H1 (cell line): ENCODE results near the gene TNFRSF8. TPM values are rescaled to one million over a fixed set of nuclear protein-coding genes. Genes with fewer than 3 reads are reported as not detected.

ENCODE experiments used
- CTCF ChIA-PET: fragments of 300-600 bp; sonication (Branson Sonifier 250); formaldehyde crosslinking; loops from one replicate; lab custom pipeline; 2021; ENCODE audit not compliant: partially characterized antibody; lab: Charles Lee
- POLR2A ChIA-PET: fragments of 300-600 bp; sonication (Branson Sonifier 250); formaldehyde crosslinking; loops from one replicate; lab custom pipeline; 2021; ENCODE audit warnings: inconsistent platforms; ENCODE audit not compliant: partially characterized antibody; lab: Charles Lee
- DNase-seq, 2 experiments: peaks; one replicate each; pipeline versions ENCODE4 v3.0.0 to v3.0.0-alpha.2; 2010 to 2022; ENCODE audit warnings: low spot score in 2 of 2, low read depth in 1 of 2, mixed read lengths in 1 of 2
- FAIRE-seq: peaks from 2 replicates; lab custom pipeline; 2011; peaks lifted over from hg19 to GRCh38; lab: Jason Lieb, UNC
- H2AFZ ChIP-seq: 2 replicates; pipeline ENCODE4 v1.8.1; 2012; ENCODE audit warnings: low read length, inconsistent platforms
- H2AK5ac ChIP-seq: 2 replicates; pipeline ENCODE4 v1.6.1; 2013; ENCODE audit warnings: low read depth, low read length
- H2BK120ac ChIP-seq: replicated peaks from 2 replicates; pipeline ENCODE3; 2013; ENCODE audit warnings: low read depth, low read length, inconsistent platforms
- H2BK12ac ChIP-seq: 2 replicates; pipeline ENCODE4 v1.6.1; 2013; ENCODE audit warnings: low read depth, low read length
- H2BK15ac ChIP-seq: 2 replicates; pipeline ENCODE4 v1.6.1; 2013; ENCODE audit warnings: low read length
- H2BK20ac ChIP-seq: 2 replicates; pipeline ENCODE4 v1.6.1; 2013; ENCODE audit warnings: low read length
- H2BK5ac ChIP-seq: 2 replicates; pipeline ENCODE4 v1.6.1; 2013; ENCODE audit warnings: low read depth, low read length
- H3K14ac ChIP-seq: 2 replicates; pipeline ENCODE4 v1.6.1; 2013; ENCODE audit warnings: inconsistent platforms; ENCODE audit not compliant: insufficient read length
- H3K18ac ChIP-seq: 2 replicates; pipeline ENCODE4 v1.6.1; 2013; ENCODE audit warnings: low read length; ENCODE audit errors: extremely low read depth
- H3K23ac ChIP-seq: 2 replicates; pipeline ENCODE4 v1.6.1; 2013; ENCODE audit warnings: inconsistent platforms; ENCODE audit not compliant: insufficient read length
- H3K23me2 ChIP-seq: 2 replicates; pipeline ENCODE4 v1.6.1; 2013; ENCODE audit warnings: low read depth, low read length
- H3K27ac ChIP-seq: 2 replicates; pipeline ENCODE4 v1.6.1; 2011; ENCODE audit warnings: low read depth, low read length, inconsistent platforms
- H3K27me3 ChIP-seq, 4 experiments: replicated peaks in 1 of 4; 1 replicate in 1 of 4; 2 replicates in 3 of 4; pipeline versions ENCODE4 v1.6.1 to v1.8.1; 2011 to 2013; ENCODE audit warnings: low read length in 3 of 4, mild to moderate bottlenecking in 3 of 4, inconsistent platforms in 2 of 4, mixed read lengths in 2 of 4, moderate library complexity in 1 of 4; ENCODE audit not compliant: control insufficient read depth in 3 of 4, insufficient read depth in 3 of 4; ENCODE audit errors: extremely low read depth in 1 of 4
- H3K36me3 ChIP-seq, 4 experiments: 2 replicates each; pipeline versions ENCODE4 v1.6.1 to v1.8.1; 2011 to 2013; ENCODE audit warnings: mild to moderate bottlenecking in 4 of 4, low read length in 3 of 4, moderate library complexity in 2 of 4, control low read depth in 1 of 4, inconsistent platforms in 1 of 4; ENCODE audit not compliant: insufficient read depth in 4 of 4, control insufficient read depth in 2 of 4
- H3K4ac ChIP-seq: replicated peaks from 2 replicates; pipeline ENCODE3; 2013; ENCODE audit warnings: low read length, low read depth, mixed read lengths, inconsistent platforms; ENCODE audit not compliant: insufficient read length
- H3K4me1 ChIP-seq, 4 experiments: replicated peaks in 1 of 4; 1 replicate in 1 of 4; 2 replicates in 3 of 4; pipeline versions ENCODE4 v1.6.1 to v1.8.1; 2011 to 2013; ENCODE audit warnings: low read length in 3 of 4, inconsistent platforms in 2 of 4, mixed read lengths in 1 of 4; ENCODE audit not compliant: insufficient read depth in 4 of 4, control insufficient read depth in 3 of 4
- H3K4me2 ChIP-seq, 2 experiments: 2 replicates each; pipeline versions ENCODE4 v1.6.1 to v1.8.1; 2011 to 2013; ENCODE audit warnings: low read depth in 2 of 2, low read length in 2 of 2, control low read depth in 1 of 2, inconsistent platforms in 1 of 2, mild to moderate bottlenecking in 1 of 2; ENCODE audit not compliant: insufficient read depth in 1 of 2
- H3K4me3 ChIP-seq, 4 experiments: fragments of 200-600, 300-600 bp in 1 of 4; sonication (generic), shearing (Covaris generic), sonication (Bioruptor Twin) in 1 of 4; 2 replicates each; pipeline versions ENCODE4 v1.5.1 to v1.8.1; 2011 to 2016; ENCODE audit warnings: low read length in 4 of 4, low read depth in 3 of 4, control low read depth in 2 of 4, inconsistent platforms in 2 of 4, mild to moderate bottlenecking in 2 of 4, mixed read lengths in 1 of 4, moderate library complexity in 1 of 4; ENCODE audit not compliant: insufficient read depth in 2 of 4; ENCODE audit errors: extremely low read depth in 1 of 4
- H3K56ac ChIP-seq: replicated peaks from 2 replicates; pipeline ENCODE3; 2013; ENCODE audit warnings: low read depth, mild to moderate bottlenecking, mixed read lengths, low read length, inconsistent platforms; ENCODE audit not compliant: insufficient read length
- H3K79me1 ChIP-seq: 2 replicates; pipeline ENCODE4 v1.6.1; 2013; ENCODE audit warnings: low read depth, low read length, control low read depth
- H3K79me2 ChIP-seq, 2 experiments: 2 replicates each; pipeline versions ENCODE4 v1.6.1 to v1.8.1; 2012 to 2013; ENCODE audit warnings: low read length in 2 of 2, mild to moderate bottlenecking in 2 of 2, inconsistent platforms in 1 of 2; ENCODE audit not compliant: insufficient read depth in 2 of 2, control insufficient read depth in 1 of 2
- H3K9ac ChIP-seq, 4 experiments: replicated peaks in 1 of 4; 1 replicate in 1 of 4; 2 replicates in 3 of 4; pipeline versions ENCODE4 v1.6.1 to v1.8.1; 2011 to 2013; ENCODE audit warnings: low read depth in 3 of 4, low read length in 3 of 4, control low read depth in 2 of 4, mild to moderate bottlenecking in 2 of 4, moderate library complexity in 2 of 4, inconsistent platforms in 1 of 4; ENCODE audit errors: extremely low read depth in 1 of 4
- H3K9me3 ChIP-seq, 2 experiments: 2 replicates each; pipeline versions ENCODE4 v1.6.1 to v1.8.1; 2012 to 2013; ENCODE audit warnings: mild to moderate bottlenecking in 2 of 2, moderate library complexity in 2 of 2, control low read depth in 1 of 2, inconsistent platforms in 1 of 2, low read depth in 1 of 2, low read length in 1 of 2, mixed read lengths in 1 of 2; ENCODE audit not compliant: insufficient read depth in 2 of 2
- H4K20me1 ChIP-seq, 2 experiments: replicated peaks in 1 of 2; 2 replicates each; pipeline versions ENCODE3 to v1.8.1; 2011 to 2013; ENCODE audit warnings: inconsistent platforms in 2 of 2, low read length in 2 of 2, mild to moderate bottlenecking in 1 of 2; ENCODE audit not compliant: insufficient read depth in 2 of 2, control insufficient read depth in 1 of 2
- H4K5ac ChIP-seq: 2 replicates; pipeline ENCODE4 v1.6.1; 2013; ENCODE audit warnings: low read length, low read depth, mixed read lengths, inconsistent platforms; ENCODE audit not compliant: insufficient read length
- H4K8ac ChIP-seq: 2 replicates; pipeline ENCODE4 v1.8.0; 2013; ENCODE audit warnings: mild to moderate bottlenecking, moderate library complexity, low read length, inconsistent platforms; ENCODE audit not compliant: insufficient read depth; ENCODE audit errors: extremely low read depth
- H4K91ac ChIP-seq: replicated peaks from 2 replicates; pipeline ENCODE3; 2013; ENCODE audit warnings: low read length, mixed read lengths, inconsistent platforms; ENCODE audit not compliant: insufficient read length
- BACH1 ChIP-seq: IDR thresholded peaks from 2 replicates; pipeline ENCODE4 v1.6.1; 2012; ENCODE audit warnings: low read length, improper control_type of control experiment
- BRCA1 ChIP-seq: IDR thresholded peaks from 2 replicates; pipeline ENCODE4 v1.6.1; 2012; ENCODE audit warnings: low read depth, low read length, improper control_type of control experiment
- CREB1 ChIP-seq: IDR thresholded peaks from 2 replicates; pipeline ENCODE4 v1.6.1; 2012; ENCODE audit warnings: inconsistent platforms
- EZH2 ChIP-seq: fragments of 200-600 bp; sonication (generic); IDR thresholded peaks from 2 replicates; pipeline ENCODE4 v1.7.1; 2012; ENCODE audit warnings: low read depth, mild to moderate bottlenecking, moderate library complexity, low read length, inconsistent platforms; ENCODE audit not compliant: severe bottlenecking
- JUND ChIP-seq: IDR thresholded peaks from 2 replicates; pipeline ENCODE4 v1.6.1; 2011; ENCODE audit warnings: mild to moderate bottlenecking, improper control_type of control experiment, low read length
- NRF1 ChIP-seq: IDR thresholded peaks from 2 replicates; pipeline ENCODE4 v1.6.1; 2011; ENCODE audit warnings: mild to moderate bottlenecking, low read depth, low read length, improper control_type of control experiment
- POLR2A ChIP-seq, 2 experiments: IDR thresholded peaks; 1 replicate in 1 of 2; 2 replicates in 1 of 2; pipeline ENCODE4 v1.6.1; 2011; ENCODE audit warnings: low read depth in 2 of 2, low read length in 2 of 2, mild to moderate bottlenecking in 2 of 2; ENCODE audit errors: control extremely low read depth in 1 of 2
- POU5F1 ChIP-seq: IDR thresholded peaks from 2 replicates; pipeline ENCODE4 v1.6.1; 2011; ENCODE audit warnings: low read depth, mild to moderate bottlenecking, low read length, moderate library complexity
- RBBP5 ChIP-seq: IDR thresholded peaks from 2 replicates; pipeline ENCODE4 v1.7.1; 2012; ENCODE audit warnings: low read depth, mild to moderate bottlenecking, inconsistent platforms, low read length, moderate library complexity, borderline replicate concordance
- SAP30 ChIP-seq: fragments of 300-600 bp; sonication (generic); IDR thresholded peaks from 2 replicates; pipeline ENCODE4 v1.7.1; 2012; ENCODE audit warnings: low read length, moderate library complexity, mild to moderate bottlenecking, inconsistent platforms; ENCODE audit not compliant: insufficient read depth, insufficient replicate concordance
- SP1 ChIP-seq: IDR thresholded peaks from 2 replicates; pipeline ENCODE4 v1.6.1; 2011; ENCODE audit warnings: low read depth, low read length
- TAF1 ChIP-seq: IDR thresholded peaks from 2 replicates; pipeline ENCODE4 v1.6.1; 2011; ENCODE audit warnings: mild to moderate bottlenecking, low read depth, low read length
- TBP ChIP-seq: IDR thresholded peaks from 2 replicates; pipeline ENCODE4 v1.6.1; 2011; ENCODE audit warnings: low read depth, low read length, improper control_type of control experiment
- WGBS, 2 experiments: shearing (Covaris generic) in 1 of 2; methylation state at CpG; one replicate each; pipeline versions ENCODE4 v1.1.6 to v1.1.7; 2013 to 2015; ENCODE audit warnings: low lambda C conversion rate in 2 of 2, mixed read lengths in 2 of 2, inconsistent platforms in 1 of 2, low coverage in 1 of 2, missing lambda C conversion rate in 1 of 2; ENCODE audit not compliant: insufficient replicate concordance in 2 of 2, insufficient coverage in 1 of 2, insufficient read length in 1 of 2; ENCODE audit errors: extremely low coverage in 1 of 2, missing lambda C conversion rate in 1 of 2; 5-methylcytosine and 5-hydroxymethylcytosine counted together
- polyA plus RNA-seq, 7 experiments: library from polyadenylated mRNA; depleted of rRNA in 3 of 7; stranded (reverse) in 5 of 7; unstranded in 2 of 7; fragments of >200 nt in 5 of 7; fragments of 200-250 nt in 2 of 7; gene quantifications; 1 replicate in 5 of 7; 2 replicates in 1 of 7; 4 replicates in 1 of 7; pipeline versions ENCODE4 v1.2.1 to v1.2.3, GENCODE V29; 2011 to 2013; ENCODE audit warnings: missing spikeins in 2 of 7, mixed read lengths in 2 of 7
- total RNA-seq: library from RNA; stranded (reverse); fragmentation: NEBNext Ultra II Directional; extraction: Animal tissue kit (Norgen Biotek cat#: 25700); gene quantifications from 2 replicates; pipeline ENCODE4 v1.2.1, GENCODE V29; 2021

The TNFRSF8 gene
- total and polyA plus RNA-seq, 2 of the 8 experiments (the other 6 are each of a cell fraction or from before 2014, with no cell fraction given) = 23.2 to 32.7 TPM

DNA sequence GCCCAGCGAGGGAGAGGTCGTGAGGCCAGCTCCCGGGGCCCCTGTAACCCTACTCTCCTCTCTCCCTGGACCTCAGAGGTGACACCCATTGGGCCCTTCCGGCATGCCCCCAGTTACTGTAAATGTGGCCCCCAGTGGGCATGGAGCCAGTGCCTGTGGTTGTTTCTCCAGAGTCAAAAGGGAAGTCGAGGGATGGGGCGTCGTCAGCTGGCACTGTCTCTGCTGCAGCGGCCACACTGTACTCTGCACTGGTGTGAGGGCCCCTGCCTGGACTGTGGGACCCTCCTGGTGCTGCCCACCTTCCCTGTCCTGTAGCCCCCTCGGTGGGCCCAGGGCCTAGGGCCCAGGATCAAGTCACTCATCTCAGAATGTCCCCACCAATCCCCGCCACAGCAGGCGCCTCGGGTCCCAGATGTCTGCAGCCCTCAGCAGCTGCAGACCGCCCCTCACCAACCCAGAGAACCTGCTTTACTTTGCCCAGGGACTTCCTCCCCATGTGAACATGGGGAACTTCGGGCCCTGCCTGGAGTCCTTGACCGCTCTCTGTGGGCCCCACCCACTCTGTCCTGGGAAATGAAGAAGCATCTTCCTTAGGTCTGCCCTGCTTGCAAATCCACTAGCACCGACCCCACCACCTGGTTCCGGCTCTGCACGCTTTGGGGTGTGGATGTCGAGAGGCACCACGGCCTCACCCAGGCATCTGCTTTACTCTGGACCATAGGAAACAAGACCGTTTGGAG is 80.0 kb downstream of the TNFRSF8 start:
- no peaks in the 10 kb centered on the region for H3K23me2 ChIP-seq
- peaks cover 0 to 4% of the 10 kb centered on the region in 2 experiments for H4K20me1 ChIP-seq
- H3K9ac ChIP-seq = no peak overlapping the region
- TF ChIP-seq EZH2 (no peak), POU5F1 (no peak), TBP (no peak), BACH1 (no peak), SAP30 (no peak), TAF1 (no peak), NRF1 (no peak), BRCA1 (no peak), POLR2A (IDR thresholded peaks at IDR 0.05; ENCODE audit: control extremely low read depth in 1 of 2, low read depth in 2 of 2, low read length in 2 of 2) (no peak), CREB1 (no peak), RBBP5 (no peak), SP1 (no peak), JUND (no peak)
- peaks cover 0 to 4% (median 0%) of the 10 kb centered on the region in 4 experiments; a peak in 2 of 8 replicates for H3K36me3 ChIP-seq
- no peak for DNase-seq
- FAIRE-seq = no peak
- no peaks in the 10 kb centered on the region for H3K27me3 ChIP-seq
- H3K14ac ChIP-seq = no peak overlapping the region
- H3K4me3 ChIP-seq = no peak overlapping the region
- POLR2A ChIA-PET = no interaction called here
- H4K5ac ChIP-seq = no peak overlapping the region
- H3K9me3 ChIP-seq = no peaks in the 10 kb centered on the region
- peaks cover 0 to 5% (median 3%) of the 10 kb centered on the region in 4 experiments; a peak in 5 of 7 replicates for H3K4me1 ChIP-seq
- WGBS, 2 experiments = 92% methylated on average over 21 of the region's 21 CpGs; no CpG with 5 or more reads in 1 of the 2 experiments
- no peak overlapping the region for H3K4ac ChIP-seq
- H2AFZ ChIP-seq = no peak overlapping the region
- CTCF ChIA-PET = interaction anchor here (1.4 to 6.8 kb wide), 4 partner anchors 18 to 133 kb away, joined by 4 to 66 read pairs (median 6); no protein-coding TSS in a partner anchor
- H4K91ac ChIP-seq = no peak overlapping the region
- no peak overlapping the region for H2BK120ac ChIP-seq
- no peak overlapping the region for H3K27ac ChIP-seq
- no peaks in the 10 kb centered on the region for H3K79me1 ChIP-seq
- no peak overlapping the region for H3K4me2 ChIP-seq
- H3K23ac ChIP-seq = no peak overlapping the region
- H2BK5ac ChIP-seq = no peak overlapping the region
- H2AK5ac ChIP-seq = no peak overlapping the region
- H3K79me2 ChIP-seq = no peaks in the 10 kb centered on the region
- no peak overlapping the region for H2BK12ac ChIP-seq
- H3K18ac ChIP-seq = no peak overlapping the region
- no peak overlapping the region for H2BK20ac ChIP-seq
- no peak overlapping the region for H4K8ac ChIP-seq
- no peak overlapping the region for H2BK15ac ChIP-seq
- no peak overlapping the region for H3K56ac ChIP-seq
